ENCODE results near the gene KIAA1328. TPM values are rescaled to one million over a fixed set of nuclear protein-coding genes. Genes with fewer than 3 reads are reported as not detected.

The KIAA1328 gene
- total RNA-seq, 1 donor from 2014 or later, result 10.7 TPM

GRCh38 chr18:36792634-36793283 lies 36.2 kb upstream of the KIAA1328 start:
- Mint-ChIP-seq H3K9me3 (ENCODE audit: unreplicated experiment) (no peaks in the 10 kb centered on the region), H3K36me3 (ENCODE audit: unreplicated experiment) (peaks cover 39% of the 10 kb centered on the region)
- TF ChIP-seq, protein P1, sequence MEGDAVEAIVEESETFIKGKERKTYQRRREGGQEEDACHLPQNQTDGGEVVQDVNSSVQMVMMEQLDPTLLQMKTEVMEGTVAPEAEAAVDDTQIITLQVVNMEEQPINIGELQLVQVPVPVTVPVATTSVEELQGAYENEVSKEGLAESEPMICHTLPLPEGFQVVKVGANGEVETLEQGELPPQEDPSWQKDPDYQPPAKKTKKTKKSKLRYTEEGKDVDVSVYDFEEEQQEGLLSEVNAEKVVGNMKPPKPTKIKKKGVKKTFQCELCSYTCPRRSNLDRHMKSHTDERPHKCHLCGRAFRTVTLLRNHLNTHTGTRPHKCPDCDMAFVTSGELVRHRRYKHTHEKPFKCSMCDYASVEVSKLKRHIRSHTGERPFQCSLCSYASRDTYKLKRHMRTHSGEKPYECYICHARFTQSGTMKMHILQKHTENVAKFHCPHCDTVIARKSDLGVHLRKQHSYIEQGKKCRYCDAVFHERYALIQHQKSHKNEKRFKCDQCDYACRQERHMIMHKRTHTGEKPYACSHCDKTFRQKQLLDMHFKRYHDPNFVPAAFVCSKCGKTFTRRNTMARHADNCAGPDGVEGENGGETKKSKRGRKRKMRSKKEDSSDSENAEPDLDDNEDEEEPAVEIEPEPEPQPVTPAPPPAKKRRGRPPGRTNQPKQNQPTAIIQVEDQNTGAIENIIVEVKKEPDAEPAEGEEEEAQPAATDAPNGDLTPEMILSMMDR (IDR thresholded peaks at IDR 0.05), result no peak

DNA sequence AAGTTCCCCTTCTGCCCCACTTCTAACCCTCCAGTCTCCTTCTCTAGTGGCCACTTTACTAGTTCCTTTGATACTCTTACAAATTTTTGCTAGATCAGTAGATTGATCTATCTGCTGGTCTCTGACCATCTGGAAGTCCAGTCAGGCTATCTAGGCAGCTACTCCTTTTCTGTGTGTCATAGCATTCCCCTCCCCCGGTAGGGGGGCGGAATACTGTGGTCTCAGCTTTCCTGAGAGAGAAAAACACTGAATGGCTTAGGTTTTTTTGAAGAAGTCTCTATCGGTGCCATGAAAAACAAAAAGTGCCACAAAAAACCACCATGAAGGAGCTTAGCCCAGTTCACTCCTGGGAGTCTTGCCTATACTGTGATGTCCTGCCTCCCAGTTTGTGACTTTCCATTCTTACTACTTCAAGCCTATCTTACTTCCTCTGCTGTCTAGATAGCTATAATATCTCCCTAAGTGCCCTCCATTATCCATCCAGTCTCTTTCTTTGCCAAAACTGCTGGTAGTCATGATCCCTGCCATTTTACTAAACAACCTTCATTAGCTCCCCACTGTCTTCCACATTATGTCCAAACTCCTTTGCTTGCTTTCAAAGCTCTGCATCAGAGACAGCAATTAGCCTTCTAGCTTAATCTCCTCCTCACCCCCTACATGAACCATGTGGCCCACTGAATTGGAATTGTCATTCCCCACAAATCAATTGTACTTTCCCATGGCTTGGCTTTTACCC lies 30.0 kb upstream of the KIAA1328 start:
- TF ChIP-seq, protein P1 (IDR thresholded peaks at IDR 0.05), result no peak
- Mint-ChIP-seq H3K4me1 (ENCODE audit: unreplicated experiment) (no peaks in the 10 kb centered on the region), H3K27ac (ENCODE audit: unreplicated experiment) (no peak overlapping the region), H3K36me3 (ENCODE audit: unreplicated experiment) (peaks cover 50% of the 10 kb centered on the region), H3K9me3 (ENCODE audit: unreplicated experiment) (peaks cover 11% of the 10 kb centered on the region), H3K4me3 (ENCODE audit: unreplicated experiment) (no peak overlapping the region), H3K27me3 (ENCODE audit: unreplicated experiment) (no peaks in the 10 kb centered on the region)
- DNase-seq (ENCODE audit: extremely low spot score, unreplicated experiment), result no peak

More at GRCh38 chr18:36792634-36793283, 36.2 kb upstream of the KIAA1328 start:
- no peak overlapping the region for H3K4me3 Mint-ChIP-seq (ENCODE audit: unreplicated experiment)
- H3K27ac Mint-ChIP-seq (ENCODE audit: unreplicated experiment), result no peak overlapping the region
- no peaks in the 10 kb centered on the region for H3K4me1 Mint-ChIP-seq (ENCODE audit: unreplicated experiment)
- no peaks in the 10 kb centered on the region for H3K27me3 Mint-ChIP-seq (ENCODE audit: unreplicated experiment)
- DNase-seq (ENCODE audit: extremely low spot score, unreplicated experiment), result no peak

- H3K9me3 Mint-ChIP-seq (ENCODE audit: unreplicated experiment), result peaks cover 11% of the 10 kb centered on the region
- H3K4me3 Mint-ChIP-seq (ENCODE audit: unreplicated experiment), result no peak overlapping the region
- DNase-seq (ENCODE audit: extremely low spot score, unreplicated experiment), result no peak
- peaks cover 48% of the 10 kb centered on the region for H3K36me3 Mint-ChIP-seq (ENCODE audit: unreplicated experiment)
- no peak overlapping the region for H3K27ac Mint-ChIP-seq (ENCODE audit: unreplicated experiment)
- TF ChIP-seq, protein P1 (IDR thresholded peaks at IDR 0.05), result no peak
- no peaks in the 10 kb centered on the region for H3K27me3 Mint-ChIP-seq (ENCODE audit: unreplicated experiment)
- H3K4me1 Mint-ChIP-seq (ENCODE audit: unreplicated experiment), result peaks cover 3% of the 10 kb centered on the region
These were observed 23.8 kb upstream of the KIAA1328 start for GRCh38 chr18:36805105-36805504.

DNA sequence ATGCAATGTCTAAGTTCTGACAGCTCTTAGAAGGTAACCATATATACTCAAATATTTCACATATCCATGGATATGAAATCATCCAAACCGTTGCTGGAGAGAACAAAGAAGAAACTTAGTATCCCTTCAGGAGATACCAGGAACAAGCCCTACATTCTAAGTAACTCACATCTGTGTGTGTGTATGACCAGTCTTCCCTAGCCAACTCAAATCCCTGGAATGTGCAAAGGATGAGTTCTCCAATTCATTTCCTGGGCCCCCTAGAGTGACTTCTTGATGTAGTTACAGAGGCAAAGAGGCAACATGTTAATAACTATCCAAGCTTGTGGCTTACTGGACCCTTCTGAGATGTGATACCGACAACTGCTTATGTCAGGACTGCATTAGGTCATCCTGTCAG lies 20.2 kb upstream of the KIAA1328 start:
- no peak overlapping the region for H3K27ac Mint-ChIP-seq (ENCODE audit: unreplicated experiment)
- H3K9me3 Mint-ChIP-seq (ENCODE audit: unreplicated experiment), result peaks cover under 1% of the 10 kb centered on the region
- TF ChIP-seq, protein P1 (IDR thresholded peaks at IDR 0.05), result no peak
- H3K36me3 Mint-ChIP-seq (ENCODE audit: unreplicated experiment), result peaks cover 35% of the 10 kb centered on the region
- H3K4me3 Mint-ChIP-seq (ENCODE audit: unreplicated experiment), result no peak overlapping the region
- no peaks in the 10 kb centered on the region for H3K27me3 Mint-ChIP-seq (ENCODE audit: unreplicated experiment)
- no peak for DNase-seq (ENCODE audit: extremely low spot score, unreplicated experiment)
- H3K4me1 Mint-ChIP-seq (ENCODE audit: unreplicated experiment), result peaks cover 3% of the 10 kb centered on the region
